ENCODE results near the gene LMO7. TPM values are rescaled to one million over a fixed set of nuclear protein-coding genes. Genes with fewer than 3 reads are reported as not detected.
"Not testable (repeated sequence)": the region's sequence is repeated elsewhere in the genome, so short reads cannot be mapped to it uniquely, and the experiment has no call there.

Gene LMO7
- total and polyA plus RNA-seq, 8 donors, result 17.1 to 214 (median 72.4) TPM

- peaks cover 0 to 10% (median 5%) of the 10 kb centered on the region in 4 donors for H3K4me1 ChIP-seq
- H3K36me3 ChIP-seq, result no peaks in the 10 kb centered on the region
- H3K4me3 ChIP-seq, result no peak overlapping the region
- DNase-seq, result no peak
- no peaks in the 10 kb centered on the region for H3K27me3 ChIP-seq
- intact Hi-C loops (cut with DNase I; ENCODE audit: low total_unique reads), result no loop called here
- H3K9me3 ChIP-seq, result no peaks in the 10 kb centered on the region
- no peak for TF ChIP-seq POLR2AphosphoS5 (IDR thresholded peaks at IDR 0.05)
- no peak for TF ChIP-seq POLR2A (IDR thresholded peaks at IDR 0.05)
- TF ChIP-seq CTCF (IDR thresholded peaks at IDR 0.05), result no peak
- TF ChIP-seq EP300 (IDR thresholded peaks at IDR 0.05), result no peak
- peak overlapping the region in 4 of 5 donors; percentile 41 to 74 (median 66) for H3K27ac ChIP-seq
Measured at GRCh38 chr13:75723901-75724300, 87.8 kb downstream of the LMO7 start.

GRCh38 chr13:75724752-75725517, 88.8 kb downstream of the LMO7 start:
- peak in 1 of 2 donors; percentile 64 for DNase-seq
- no peaks in the 10 kb centered on the region for H3K36me3 ChIP-seq
- no peak overlapping the region for H3K4me3 ChIP-seq
- TF ChIP-seq POLR2AphosphoS5 (IDR thresholded peaks at IDR 0.05), result peak in 1 of 3 donors; percentile 32
- no peak for TF ChIP-seq EP300 (IDR thresholded peaks at IDR 0.05)
- TF ChIP-seq CTCF (IDR thresholded peaks at IDR 0.05), result no peak
- peak overlapping the region in 3 of 5 donors; percentile 41 to 74 (median 68) for H3K27ac ChIP-seq
- intact Hi-C loops (cut with DNase I; ENCODE audit: low total_unique reads), result no loop called here
- H3K27me3 ChIP-seq, result no peaks in the 10 kb centered on the region
- H3K4me1 ChIP-seq, result peaks cover 0 to 10% (median 5%) of the 10 kb centered on the region in 4 donors
- 22 to 50% (median 31%) methylated on average over 3 of the region's 3 CpGs for WGBS, 5 donors
- H3K9me3 ChIP-seq, result no peaks in the 10 kb centered on the region

- no peaks in the 10 kb centered on the region for H3K9me3 ChIP-seq
Measured at GRCh38 chr13:75725736-75726135, 89.6 kb downstream of the LMO7 start.

GRCh38 chr13:75726306-75726705, 90.2 kb downstream of the LMO7 start:
- TF ChIP-seq POLR2A (IDR thresholded peaks at IDR 0.05), result no peak
- no peak for TF ChIP-seq POLR2AphosphoS5 (IDR thresholded peaks at IDR 0.05)
- no peak for TF ChIP-seq CTCF (IDR thresholded peaks at IDR 0.05)
- H3K27ac ChIP-seq, result no peak overlapping the region
- no peaks in the 10 kb centered on the region for H3K36me3 ChIP-seq
- peaks cover 0 to 10% (median 5%) of the 10 kb centered on the region in 4 donors for H3K4me1 ChIP-seq
- 47 to 77% (median 53%) methylated on average over 2 of the region's 2 CpGs for WGBS, 5 donors
- H3K27me3 ChIP-seq, result no peaks in the 10 kb centered on the region
- no peak for DNase-seq
- H3K9me3 ChIP-seq, result no peaks in the 10 kb centered on the region
- intact Hi-C loops (cut with DNase I; ENCODE audit: low total_unique reads), result no loop called here
- H3K4me3 ChIP-seq, result no peak overlapping the region

More at GRCh38 chr13:75725736-75726135, 89.6 kb downstream of the LMO7 start:
- Histone ChIP-seq H3K27ac (peak overlapping the region in 4 of 5 donors; percentile 4 to 74 (median 54)), H3K4me3 (no peak overlapping the region), H3K36me3 (no peaks in the 10 kb centered on the region), H3K4me1 (peaks cover 0 to 10% (median 5%) of the 10 kb centered on the region in 4 donors), H3K27me3 (no peaks in the 10 kb centered on the region)
- TF ChIP-seq POLR2A (IDR thresholded peaks at IDR 0.05) (no peak), CTCF (IDR thresholded peaks at IDR 0.05) (no peak), EP300 (IDR thresholded peaks at IDR 0.05) (no peak), POLR2AphosphoS5 (IDR thresholded peaks at IDR 0.05) (no peak)
- DNase-seq, result peak in 1 of 2 donors; percentile 30
- intact Hi-C loops (cut with DNase I; ENCODE audit: low total_unique reads), result no loop called here

GRCh38 chr13:75733113-75733512, 97.0 kb downstream of the LMO7 start:
- H3K27ac ChIP-seq; intact Hi-C loops (cut with DNase I; ENCODE audit: low total_unique reads); DNase-seq; H3K36me3 ChIP-seq; H3K4me1 ChIP-seq; H3K27me3 ChIP-seq; H3K9me3 ChIP-seq; H3K4me3 ChIP-seq: not testable (repeated sequence)
- 83 to 94% (median 88%) methylated on average over 8 to 10 of the region's 11 CpGs for WGBS, 5 donors

Data from stomach (tissue), 9 donors.